Left ventricle myocardium superior (tissue), 1 donor: ENCODE measurements around the gene OR4F6. TPM values are rescaled to one million over a fixed set of nuclear protein-coding genes. Genes with fewer than 3 reads are reported as not detected.

Experiments
- ATAC-seq: fragments of 200-7000 bp; cut with Tn5 transposase; one replicate; pipeline ENCODE4 v1.9.1; 2020; ENCODE audit warnings: mild to moderate bottlenecking, moderate library complexity
- DNase-seq: peaks from one replicate; pipeline ENCODE4 v3.0.0-alpha.2; 2020
- intact Hi-C: fragments of 100-400 bp; cut with micrococcal nuclease; formaldehyde crosslinking; loops from one replicate; pipeline ENCODE4 v1.11.0; 2022
- total RNA-seq: library from RNA; stranded (reverse); fragmentation: NEBNext Ultra II Directional; extraction: Animal tissue kit (Norgen Biotek cat#: 25700); gene quantifications from one replicate; pipeline ENCODE4 v1.2.1, GENCODE V29; 2021
- donor health status: DM: no; HTN: yes; CAD: no; lungs with severe emphysema.

The OR4F6 gene
- total RNA-seq, 1 donor from 2014 or later, result not detected

DNA sequence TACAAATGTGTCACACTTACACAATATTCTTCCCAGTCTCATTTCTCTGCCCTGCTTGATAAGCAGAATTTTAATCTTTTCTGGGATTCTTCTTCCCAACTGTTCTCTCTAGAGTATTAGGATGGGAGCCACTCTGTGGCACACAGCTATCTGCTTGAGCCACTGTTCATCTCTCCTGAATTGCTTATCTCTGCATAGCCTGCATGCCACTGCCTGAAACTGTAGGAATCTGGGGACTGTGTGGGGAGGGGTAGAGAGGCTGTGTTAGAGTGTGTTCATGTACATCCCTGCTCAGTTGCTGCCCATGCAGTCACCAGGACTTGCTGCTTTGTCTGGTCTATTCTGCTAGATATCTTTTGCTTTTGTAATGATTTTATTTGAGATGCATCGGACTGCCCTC is 2.3 kb upstream of the OR4F6 start:
- no peak for DNase-seq
- ATAC-seq, result no peak
- intact Hi-C loops, result no loop called here

DNA sequence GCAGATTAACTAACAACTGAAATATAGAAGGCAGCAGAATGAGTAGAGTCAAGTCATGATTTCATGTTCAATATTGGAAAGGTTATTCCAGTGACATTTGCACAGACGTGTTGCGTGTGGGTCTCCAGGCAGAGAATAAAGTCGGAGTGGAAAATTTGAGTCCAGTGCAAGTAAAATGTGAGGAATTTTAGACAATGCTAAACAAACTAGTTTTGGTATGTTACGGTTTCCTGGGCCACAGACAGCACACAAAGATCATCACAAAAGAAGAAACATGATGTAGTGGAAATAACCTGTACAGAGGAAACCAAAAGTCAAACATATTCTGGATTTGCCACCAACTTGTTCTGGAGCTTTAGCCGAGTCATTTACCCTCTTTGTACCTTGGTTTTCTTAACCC is 367 bp downstream of the OR4F6 start:
- DNase-seq (no peak), ATAC-seq (no peak)
- intact Hi-C loops, result no loop called here

DNA sequence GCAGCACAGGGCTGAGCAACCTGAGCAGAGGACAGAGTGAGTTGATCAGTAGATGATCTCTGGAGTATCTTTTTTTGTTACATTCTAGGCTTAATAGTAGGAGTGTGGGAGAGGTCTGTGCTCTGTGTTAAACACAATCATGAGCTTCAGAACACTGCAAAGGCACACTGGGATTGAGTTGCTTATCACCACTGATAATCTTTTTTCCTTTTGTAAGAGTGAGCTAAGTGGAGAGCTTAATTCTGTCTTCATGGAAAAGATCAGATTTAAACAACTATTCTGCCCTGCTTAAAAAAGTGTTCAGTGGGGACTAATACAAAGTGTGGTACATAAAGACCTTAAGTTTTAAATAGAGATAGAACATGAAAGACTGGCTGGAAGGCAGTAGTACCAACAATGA is 1.1 kb downstream of the OR4F6 start:
- ATAC-seq, result no peak
- intact Hi-C loops, result no loop called here
- DNase-seq, result no peak

- intact Hi-C loops, result no loop called here
- no peak for DNase-seq
- no peak for ATAC-seq
These were observed 1.6 kb downstream of the OR4F6 start for GRCh38 chr15:101804941-101805340.

- intact Hi-C loops, result no loop called here
- ATAC-seq (no peak), DNase-seq (no peak)
These were observed 2.5 kb downstream of the OR4F6 start for GRCh38 chr15:101805605-101806345.

GRCh38 chr15:101807345-101807945 is 4.1 kb downstream of the OR4F6 start:
- no peak for DNase-seq
- intact Hi-C loops, result no loop called here
- no peak for ATAC-seq

DNA sequence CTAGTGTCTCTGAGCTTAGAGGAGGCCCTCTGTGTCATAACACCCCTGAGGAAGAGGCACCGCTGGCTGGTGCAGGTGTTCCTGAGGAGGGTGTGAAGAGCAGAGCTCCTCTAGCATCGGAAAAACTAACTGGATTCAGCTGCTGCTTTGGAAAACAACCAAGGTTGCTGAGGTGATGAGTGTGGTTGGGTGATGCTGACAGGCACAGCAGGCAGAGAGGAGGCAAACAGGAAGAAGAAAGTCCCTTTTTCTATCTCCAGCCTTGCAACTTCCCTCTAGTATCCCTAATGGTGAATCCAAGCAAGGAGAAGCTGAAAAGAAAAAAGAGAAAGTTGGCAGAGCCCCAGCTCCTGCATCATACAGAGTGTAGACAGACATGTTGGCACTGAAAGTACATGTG is 4.9 kb downstream of the OR4F6 start:
- ATAC-seq, result no peak
- intact Hi-C loops, result no loop called here

GRCh38 chr15:101810456-101810855 is 7.1 kb downstream of the OR4F6 start:
- ATAC-seq, result no peak
- intact Hi-C loops, result no loop called here
- no peak for DNase-seq

More for the DNA sequence above, 4.9 kb downstream of the OR4F6 start:
- no peak for DNase-seq

GRCh38 chr15:101810876-101811275 is 7.6 kb downstream of the OR4F6 start:
- intact Hi-C loops, result no loop called here
- no peak for ATAC-seq

GRCh38 chr15:101811902-101812301 is 8.6 kb downstream of the OR4F6 start, which contains the start of gene OR4F15:
Gene OR4F15, plus strand, starts transcription at chr15:101812202. Its CDS starts 5,985 bp downstream, at chr15:101818187.
- DNase-seq (no peak), ATAC-seq (no peak)
- intact Hi-C loops, result no loop called here

More at GRCh38 chr15:101810876-101811275, 7.6 kb downstream of the OR4F6 start:
- DNase-seq, result no peak

DNA sequence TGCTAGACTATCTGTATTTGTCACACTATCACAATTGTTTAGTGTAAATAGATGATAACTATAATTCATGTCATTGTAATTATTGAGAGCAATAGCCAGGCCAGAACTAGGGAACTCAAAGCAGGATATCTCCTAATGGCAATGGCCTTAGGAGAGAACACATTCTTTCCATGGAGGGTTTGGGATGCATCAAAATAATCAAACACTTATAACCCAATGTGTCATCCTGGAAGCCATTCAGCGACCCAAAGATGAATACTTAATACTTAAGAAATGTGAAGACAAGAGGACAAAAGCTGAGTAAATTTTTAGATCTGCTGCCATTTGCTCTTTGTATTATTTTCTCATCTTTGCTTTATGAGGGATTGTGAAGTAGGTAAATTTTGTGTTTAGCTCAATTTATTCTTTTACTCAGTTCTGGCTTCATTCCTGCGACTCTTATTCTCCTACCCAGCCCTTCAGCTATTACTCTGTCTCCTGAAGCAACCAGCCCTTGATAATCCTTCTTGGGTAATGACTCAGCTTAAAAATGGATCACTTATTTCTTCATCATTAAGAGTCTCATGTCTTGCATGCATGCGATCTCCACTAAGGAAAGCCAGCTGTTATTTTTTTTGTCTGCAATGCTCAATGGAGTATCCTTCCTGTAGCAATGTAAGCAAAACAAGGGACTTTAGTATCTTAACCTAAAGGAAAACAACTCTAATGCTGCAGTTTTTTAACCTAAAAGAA is 10.7 kb downstream of the OR4F6 start:
- DNase-seq (no peak), ATAC-seq (no peak)
- intact Hi-C loops, result no loop called here

DNA sequence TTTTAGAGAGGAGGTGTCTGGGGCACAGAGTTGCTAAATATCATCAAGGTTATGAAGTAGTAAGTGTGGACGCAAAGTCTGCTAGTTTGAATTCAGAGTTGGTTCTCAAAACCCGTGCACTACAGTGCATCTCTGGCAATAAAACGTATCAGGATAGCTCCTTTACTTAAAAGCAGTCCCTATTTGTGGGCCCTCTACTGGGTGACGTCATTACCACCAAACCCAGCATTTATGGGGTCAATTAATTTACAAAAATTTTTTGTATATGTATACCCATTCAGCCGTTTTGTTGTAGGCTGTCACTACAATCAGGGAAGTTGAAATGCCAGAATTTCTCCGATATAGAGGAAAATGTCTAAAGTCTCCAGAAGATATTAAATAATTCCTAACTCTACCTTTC is 17.5 kb downstream of the OR4F6 start:
- ATAC-seq (no peak), DNase-seq (no peak)
- intact Hi-C loops, result no loop called here

DNA sequence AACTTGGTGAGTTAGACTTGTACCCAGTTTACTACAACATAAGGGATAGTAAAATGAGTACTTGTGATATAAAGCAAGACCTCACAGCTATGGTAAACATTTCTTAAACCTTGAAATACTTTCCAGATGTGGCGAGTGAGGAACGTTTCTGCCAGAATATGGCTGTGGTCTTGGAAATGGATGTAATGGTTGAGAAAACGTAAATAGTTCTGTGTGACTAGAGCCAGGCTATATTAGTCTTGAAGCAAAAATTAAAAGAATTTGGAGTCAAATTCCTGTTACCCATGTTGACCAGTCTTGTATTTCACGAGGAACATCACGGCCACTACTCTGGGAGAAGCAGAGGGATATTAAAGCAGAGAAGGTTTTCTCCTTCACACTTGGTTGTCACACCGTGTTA is 23.9 kb downstream of the OR4F6 start:
- intact Hi-C loops, result no loop called here
- no peak for ATAC-seq
- no peak for DNase-seq

- ATAC-seq, result no peak
- DNase-seq, result no peak
- intact Hi-C loops, result no loop called here
These were observed 25.5 kb downstream of the OR4F6 start for GRCh38 chr15:101828774-101829173.

DNA sequence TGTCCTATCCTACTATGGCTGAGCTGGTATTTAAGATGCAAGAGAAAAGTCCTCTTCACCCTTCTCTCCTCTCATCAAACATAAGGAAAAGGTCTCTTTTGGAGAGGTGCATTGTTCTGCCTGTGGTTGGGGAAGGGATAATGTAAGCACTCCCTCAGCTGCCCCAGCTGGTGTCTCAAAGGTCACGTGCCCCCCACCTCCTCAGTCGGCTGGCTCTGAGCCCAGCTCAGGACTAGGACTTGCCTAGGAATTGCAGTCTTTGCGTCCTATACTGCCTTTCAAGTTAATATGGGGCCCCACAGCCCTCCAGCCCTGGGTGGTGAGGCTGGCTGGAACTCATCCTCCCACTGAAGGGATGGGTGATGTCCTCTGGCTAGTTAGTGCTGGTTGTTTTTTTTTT is 38.3 kb downstream of the OR4F6 start:
- intact Hi-C loops, result no loop called here
- ATAC-seq, result no peak
- no peak for DNase-seq

GRCh38 chr15:101844916-101845315 is 41.6 kb downstream of the OR4F6 start:
- DNase-seq, result no peak
- ATAC-seq, result no peak
- intact Hi-C loops, result no loop called here

GRCh38 chr15:101852356-101852755 is 49.0 kb downstream of the OR4F6 start:
- DNase-seq (no peak), ATAC-seq (no peak)
- intact Hi-C loops, result no loop called here
